GM12878 (cell line): ENCODE data around the gene KCNMB2. TPM values are rescaled to one million over a fixed set of nuclear protein-coding genes. Genes with fewer than 3 reads are reported as not detected.

Experiments
- ATAC-seq: fragments of 200-7000 bp; cut with Tn5 transposase; 3 replicates; pipeline ENCODE4 v1.9.1; 2020; ENCODE audit warnings: mild to moderate bottlenecking, moderate library complexity
- BruUV-seq: library from RNA; stranded (reverse); fragments of 400-500 nt; replicated peaks from 2 replicates; lab custom pipeline; 2021; lab: Mats Ljungman, UMichigan
- CTCF ChIA-PET: fragments of 300-600 bp; sonication (Branson Sonifier 250); formaldehyde crosslinking; extraction: SDS; loops from one replicate; lab custom pipeline; 2021; ENCODE audit warnings: inconsistent platforms; lab: Yijun Ruan, JAX
- POLR2A ChIA-PET: fragments of 350-600 bp; formaldehyde crosslinking; extraction: SDS; loops from one replicate; lab custom pipeline; 2021; ENCODE audit warnings: inconsistent platforms; lab: Charles Lee
- RAD21 ChIA-PET: fragments of 300-600 bp; sonication (Branson Sonifier 250); formaldehyde crosslinking; loops from one replicate; lab custom pipeline; 2023; ENCODE audit warnings: antibody characterized with exemption; ENCODE audit not compliant: unreplicated experiment; lab: Charles Lee
- SMC1A ChIA-PET: fragments of 300-600 bp; sonication (Branson Sonifier 250); formaldehyde crosslinking; loops from one replicate; lab custom pipeline; 2023; ENCODE audit not compliant: unreplicated experiment, uncharacterized antibody; lab: Charles Lee
- DNase-seq: peaks from one replicate; pipeline ENCODE4 v3.0.0-alpha.2; 2011; ENCODE audit warnings: low read depth, low spot score
- FAIRE-seq: peaks from 3 replicates; lab custom pipeline; 2011; peaks lifted over from hg19 to GRCh38; lab: Jason Lieb, UNC
- H2AFZ ChIP-seq: 2 replicates; pipeline ENCODE4 v1.6.0; 2011; ENCODE audit warnings: low read depth, low read length, control low read depth; ENCODE audit not compliant: control insufficient read depth
- H3K27ac ChIP-seq: 2 replicates; pipeline ENCODE4 v1.5.1; 2011; ENCODE audit warnings: control low read depth; ENCODE audit not compliant: control insufficient read depth, insufficient read depth
- H3K27me3 ChIP-seq, 2 experiments: replicated peaks in 1 of 2; 2 replicates each; pipeline versions ENCODE4 v1.6.0 to v1.6.1; 2011; ENCODE audit warnings: low read length in 1 of 2; ENCODE audit not compliant: control insufficient read depth in 2 of 2, insufficient read depth in 2 of 2
- H3K36me3 ChIP-seq, 2 experiments: 2 replicates each; pipeline ENCODE4 v1.5.1; 2011; ENCODE audit warnings: low read length in 1 of 2; ENCODE audit not compliant: control insufficient read depth in 2 of 2, insufficient read depth in 2 of 2
- H3K4me1 ChIP-seq: 2 replicates; pipeline ENCODE4 v1.6.1; 2011; ENCODE audit warnings: mild to moderate bottlenecking, low read length, moderate library complexity, mixed read lengths; ENCODE audit not compliant: control insufficient read depth, insufficient read depth
- H3K4me2 ChIP-seq: 2 replicates; pipeline ENCODE4 v1.6.0; 2011; ENCODE audit warnings: control low read depth; ENCODE audit not compliant: control insufficient read depth, insufficient read depth
- H3K4me3 ChIP-seq: fragments of 200-600 bp; sonication (generic); 2 replicates; pipeline ENCODE4 v1.5.1; 2016
- H3K79me2 ChIP-seq: 2 replicates; pipeline ENCODE4 v1.6.0; 2011; ENCODE audit warnings: low read length; ENCODE audit not compliant: control insufficient read depth, insufficient read depth
- H3K9ac ChIP-seq: 2 replicates; pipeline ENCODE4 v1.8.0; 2011; ENCODE audit warnings: low read length, control low read depth, mixed read lengths; ENCODE audit not compliant: control insufficient read depth, insufficient read depth
- H3K9me3 ChIP-seq: replicated peaks from 3 replicates; pipeline ENCODE4 v1.5.1; 2011; ENCODE audit warnings: mild to moderate bottlenecking, low read length; ENCODE audit not compliant: control insufficient read depth, insufficient read depth
- H4K20me1 ChIP-seq: 2 replicates; pipeline ENCODE4 v1.6.0; 2011; ENCODE audit not compliant: control insufficient read depth, insufficient read depth
- CREM ChIP-seq: IDR thresholded peaks from 2 replicates; pipeline ENCODE4 v1.6.1; 2014; ENCODE audit warnings: antibody characterized with exemption, low read depth
- NFYA ChIP-seq: IDR thresholded peaks from 2 replicates; pipeline ENCODE4 v1.6.1; 2011; ENCODE audit warnings: low read depth, mild to moderate bottlenecking, low read length, improper control_type of control experiment, borderline replicate concordance
- ZNF622 ChIP-seq: fragments of 450-650 bp; IDR thresholded peaks from 2 replicates; pipeline ENCODE4 v1.6.1; 2017; ENCODE audit warnings: mild to moderate bottlenecking, inconsistent platforms
- WGBS: methylation state at CpG from one replicate; pipeline ENCODE4 v1.1.6; 2016; ENCODE audit warnings: low lambda C conversion rate; ENCODE audit not compliant: insufficient replicate concordance, insufficient coverage; ENCODE audit errors: missing lambda C conversion rate; 5-methylcytosine and 5-hydroxymethylcytosine counted together
- in situ Hi-C: fragments of 300-500 bp; cut with MboI; formaldehyde crosslinking; loops from 9 replicates; pipeline ENCODE4 v1.14.3; 2018; ENCODE audit warnings: mixed read lengths
- intact Hi-C: fragments of 100-400 bp; cut with micrococcal nuclease; formaldehyde crosslinking; loops from one replicate; pipeline ENCODE4 v1.14.2; 2022; ENCODE audit not compliant: unreplicated experiment
- polyA plus RNA-seq, 11 experiments: library from polyadenylated mRNA; depleted of rRNA in 4 of 11; unstranded in 6 of 11; stranded (reverse) in 5 of 11; fragments of >200 nt; fragmentation: Nextera tagmentation in 4 of 11; fragmentation: Illumina TruSeq in 1 of 11; extraction: Ambion mirVana in 4 of 11; extraction: Trizol in 1 of 11; gene quantifications; 1 replicate in 1 of 11; 2 replicates in 10 of 11; pipeline versions ENCODE4 v1.2.1 to v1.2.3, GENCODE V29; 2011 to 2016; ENCODE audit warnings: inconsistent platforms in 2 of 11, missing spikeins in 2 of 11, low read depth in 1 of 11
- total RNA-seq, 4 experiments: library from RNA; depleted of rRNA in 3 of 4; stranded (reverse); fragments of >200 nt in 3 of 4; fragmentation: Illumina TruSeq in 1 of 4; extraction: Trizol in 1 of 4; gene quantifications; 2 replicates each; pipeline versions ENCODE4 v1.2.1 to v1.2.3, GENCODE V29; 2013 to 2021
- TF ChIP-seq, protein P1 (sequence below): fragments of 450-650 bp; IDR thresholded peaks from 2 replicates; pipeline ENCODE4 v1.6.1; 2017; ENCODE audit warnings: mild to moderate bottlenecking, moderate library complexity

KCNMB2 gene
- total and polyA plus RNA-seq, 10 of the 15 experiments (the other 5 are each of a cell fraction or from before 2014, with no cell fraction given), result 0.22 to 18.8 (median 11.0) TPM

DNA sequence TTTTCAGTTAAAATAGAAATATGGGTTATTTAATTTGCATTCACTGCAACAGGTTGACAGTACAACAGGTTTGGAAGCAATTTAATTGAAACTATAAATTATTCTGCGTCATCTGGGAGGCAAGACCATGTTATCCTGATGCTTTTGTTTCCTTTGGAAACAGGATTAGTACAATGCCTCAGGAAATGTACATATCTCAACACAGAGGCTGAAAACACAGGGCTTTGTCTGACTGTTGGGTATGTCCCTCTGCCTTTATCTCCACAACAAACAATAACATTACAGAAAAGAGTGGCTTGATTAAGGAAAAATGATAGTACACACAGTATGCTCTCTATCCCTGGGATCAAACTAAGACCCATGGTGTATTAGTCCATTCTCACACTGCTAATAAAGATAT is 95.7 kb downstream of the KCNMB2 start:
- no peak for FAIRE-seq
- BruUV-seq, result no TSS peak
- TF ChIP-seq, protein P1, sequence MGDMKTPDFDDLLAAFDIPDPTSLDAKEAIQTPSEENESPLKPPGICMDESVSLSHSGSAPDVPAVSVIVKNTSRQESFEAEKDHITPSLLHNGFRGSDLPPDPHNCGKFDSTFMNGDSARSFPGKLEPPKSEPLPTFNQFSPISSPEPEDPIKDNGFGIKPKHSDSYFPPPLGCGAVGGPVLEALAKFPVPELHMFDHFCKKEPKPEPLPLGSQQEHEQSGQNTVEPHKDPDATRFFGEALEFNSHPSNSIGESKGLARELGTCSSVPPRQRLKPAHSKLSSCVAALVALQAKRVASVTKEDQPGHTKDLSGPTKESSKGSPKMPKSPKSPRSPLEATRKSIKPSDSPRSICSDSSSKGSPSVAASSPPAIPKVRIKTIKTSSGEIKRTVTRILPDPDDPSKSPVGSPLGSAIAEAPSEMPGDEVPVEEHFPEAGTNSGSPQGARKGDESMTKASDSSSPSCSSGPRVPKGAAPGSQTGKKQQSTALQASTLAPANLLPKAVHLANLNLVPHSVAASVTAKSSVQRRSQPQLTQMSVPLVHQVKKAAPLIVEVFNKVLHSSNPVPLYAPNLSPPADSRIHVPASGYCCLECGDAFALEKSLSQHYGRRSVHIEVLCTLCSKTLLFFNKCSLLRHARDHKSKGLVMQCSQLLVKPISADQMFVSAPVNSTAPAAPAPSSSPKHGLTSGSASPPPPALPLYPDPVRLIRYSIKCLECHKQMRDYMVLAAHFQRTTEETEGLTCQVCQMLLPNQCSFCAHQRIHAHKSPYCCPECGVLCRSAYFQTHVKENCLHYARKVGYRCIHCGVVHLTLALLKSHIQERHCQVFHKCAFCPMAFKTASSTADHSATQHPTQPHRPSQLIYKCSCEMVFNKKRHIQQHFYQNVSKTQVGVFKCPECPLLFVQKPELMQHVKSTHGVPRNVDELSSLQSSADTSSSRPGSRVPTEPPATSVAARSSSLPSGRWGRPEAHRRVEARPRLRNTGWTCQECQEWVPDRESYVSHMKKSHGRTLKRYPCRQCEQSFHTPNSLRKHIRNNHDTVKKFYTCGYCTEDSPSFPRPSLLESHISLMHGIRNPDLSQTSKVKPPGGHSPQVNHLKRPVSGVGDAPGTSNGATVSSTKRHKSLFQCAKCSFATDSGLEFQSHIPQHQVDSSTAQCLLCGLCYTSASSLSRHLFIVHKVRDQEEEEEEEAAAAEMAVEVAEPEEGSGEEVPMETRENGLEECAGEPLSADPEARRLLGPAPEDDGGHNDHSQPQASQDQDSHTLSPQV, result no peak
- TF ChIP-seq ZNF622, result no peak
- no peak for TF ChIP-seq NFYA
- TF ChIP-seq CREM, result no peak
- Histone ChIP-seq H3K36me3 (no peaks in the 10 kb centered on the region), H3K9me3 (peaks cover 1% of the 10 kb centered on the region), H3K4me3 (no peak overlapping the region), H3K9ac (no peak overlapping the region), H3K79me2 (no peaks in the 10 kb centered on the region), H2AFZ (no peak overlapping the region), H3K4me1 (no peaks in the 10 kb centered on the region), H4K20me1 (no peaks in the 10 kb centered on the region), H3K4me2 (no peak overlapping the region), H3K27ac (no peak overlapping the region), H3K27me3 (no peaks in the 10 kb centered on the region)
- ChIA-PET POLR2A (no interaction called here), RAD21 (no interaction called here), CTCF (no interaction called here), SMC1A (no interaction called here)
- in situ Hi-C loops (no loop called here), intact Hi-C loops (no loop called here)
- no peak for DNase-seq
- ATAC-seq, result no peak
- WGBS, result 69% methylated on average over 1 of the region's 1 CpG
